Keratinocyte (primary cell): ENCODE results near the gene SYPL1. TPM values are rescaled to one million over a fixed set of nuclear protein-coding genes. Genes with fewer than 3 reads are reported as not detected.

ENCODE experiments used
- DNase-seq: peaks from one replicate; pipeline ENCODE4 v3.0.0-alpha.2; 2011; ENCODE audit warnings: low read depth, missing footprints, low spot score
- FAIRE-seq: peaks from 2 replicates; lab custom pipeline; 2011; peaks lifted over from hg19 to GRCh38; lab: Jason Lieb, UNC
- H2AFZ ChIP-seq: 2 replicates; pipeline ENCODE4 v1.6.0; 2012; ENCODE audit warnings: low read length, control low read depth, inconsistent platforms; ENCODE audit not compliant: control insufficient read depth
- H3K27ac ChIP-seq: 2 replicates; pipeline ENCODE4 v1.5.1; 2011; ENCODE audit warnings: low read length; ENCODE audit not compliant: control insufficient read depth, insufficient read depth
- H3K27me3 ChIP-seq: 3 replicates; pipeline ENCODE4 v1.6.0; 2011; ENCODE audit warnings: low read length; ENCODE audit not compliant: control insufficient read depth, insufficient read depth; ENCODE audit errors: extremely low read depth
- H3K36me3 ChIP-seq, 2 experiments: 2 replicates in 1 of 2; 3 replicates in 1 of 2; pipeline ENCODE4 v1.5.1; 2011; ENCODE audit warnings: low read length in 2 of 2, mild to moderate bottlenecking in 1 of 2; ENCODE audit not compliant: control insufficient read depth in 2 of 2, insufficient read depth in 2 of 2; ENCODE audit errors: extremely low read depth in 1 of 2
- H3K4me1 ChIP-seq: 3 replicates; pipeline ENCODE4 v1.5.1; 2011; ENCODE audit warnings: low read length; ENCODE audit not compliant: control insufficient read depth, insufficient read depth; ENCODE audit errors: extremely low read depth
- H3K4me2 ChIP-seq: 3 replicates; pipeline ENCODE4 v1.6.0; 2011; ENCODE audit warnings: low read depth, low read length; ENCODE audit not compliant: control insufficient read depth, insufficient read depth; ENCODE audit errors: extremely low read depth
- H3K4me3 ChIP-seq, 3 experiments: fragments of 200-600 bp in 1 of 3; sonication (generic) in 1 of 3; 2 replicates in 2 of 3; 3 replicates in 1 of 3; pipeline ENCODE4 v1.5.1; 2011 to 2016; ENCODE audit warnings: low read length in 3 of 3, mild to moderate bottlenecking in 3 of 3, control low read depth in 2 of 3, inconsistent platforms in 1 of 3, low read depth in 1 of 3, mixed read lengths in 1 of 3, mixed run types in 1 of 3, moderate library complexity in 1 of 3; ENCODE audit not compliant: control insufficient read depth in 2 of 3, insufficient read depth in 2 of 3; ENCODE audit errors: extremely low read depth in 1 of 3
- H3K79me2 ChIP-seq: 2 replicates; pipeline ENCODE4 v1.6.0; 2012; ENCODE audit warnings: low read length; ENCODE audit not compliant: control insufficient read depth, insufficient read depth
- H3K9ac ChIP-seq: 3 replicates; pipeline ENCODE4 v1.6.0; 2011; ENCODE audit warnings: low read length; ENCODE audit not compliant: control insufficient read depth, insufficient read depth; ENCODE audit errors: extremely low read depth
- H3K9me1 ChIP-seq: 3 replicates; pipeline ENCODE4 v1.6.0; 2011; ENCODE audit warnings: low read length; ENCODE audit not compliant: control insufficient read depth, insufficient read depth; ENCODE audit errors: extremely low read depth
- H3K9me3 ChIP-seq: 2 replicates; pipeline ENCODE4 v1.5.1; 2012; ENCODE audit warnings: low read depth, low read length; ENCODE audit not compliant: control insufficient read depth
- H4K20me1 ChIP-seq: 3 replicates; pipeline ENCODE4 v1.6.0; 2011; ENCODE audit warnings: low read length; ENCODE audit not compliant: control insufficient read depth, insufficient read depth; ENCODE audit errors: extremely low read depth
- CTCF ChIP-seq, 3 experiments: IDR thresholded peaks in 1 of 3; conservative IDR thresholded peaks in 1 of 3; optimal IDR thresholded peaks in 1 of 3; 2 replicates in 2 of 3; 3 replicates in 1 of 3; pipeline versions ENCODE3 to v1.5.1; 2011; ENCODE audit warnings: low read length in 3 of 3, mild to moderate bottlenecking in 3 of 3, moderate library complexity in 2 of 3, control low read depth in 1 of 3, inconsistent platforms in 1 of 3; ENCODE audit not compliant: insufficient read depth in 2 of 3; ENCODE audit errors: extremely low read depth in 1 of 3
- EZH2 ChIP-seq: IDR thresholded peaks from one replicate; pipeline ENCODE4 v1.6.1; 2012; ENCODE audit warnings: inconsistent platforms, mild to moderate bottlenecking, low read length, moderate library complexity
- dilution Hi-C: fragments of 300-500 bp; cut with MboI; formaldehyde crosslinking; loops from one replicate; pipeline ENCODE4 v1.7.0; 2020; ENCODE audit warnings: low sequenced_read_pairs; ENCODE audit not compliant: extremely low pct_ligation_motif_present
- polyA plus RNA-seq, 5 experiments: library from polyadenylated mRNA; depleted of rRNA in 3 of 5; stranded (reverse) in 3 of 5; stranded (forward) in 1 of 5; unstranded in 1 of 5; fragments of >200 nt; gene quantifications; 1 replicate in 1 of 5; 2 replicates in 3 of 5; 3 replicates in 1 of 5; pipeline versions ENCODE4 v1.2.1 to v1.2.3, GENCODE V29; 2011 to 2012; ENCODE audit warnings: missing spikeins in 2 of 5, low read depth in 1 of 5, low replicate concordance in 1 of 5

Gene SYPL1
- polyA plus RNA-seq, 1 donor (not counting 4 experiments of a cell fraction or from before 2014, with no cell fraction given), result 254 TPM

GRCh38 chr7:106142136-106142535, 30.0 kb upstream of the SYPL1 start:
- no peaks in the 10 kb centered on the region for H3K27me3 ChIP-seq
- DNase-seq (no peak), FAIRE-seq (no peak)
- H2AFZ ChIP-seq, result no peak overlapping the region
- H3K9ac ChIP-seq, result no peak overlapping the region
- no peaks in the 10 kb centered on the region for H3K36me3 ChIP-seq
- dilution Hi-C loops, result no loop called here
- no peak overlapping the region for H3K27ac ChIP-seq
- no peak overlapping the region for H3K4me3 ChIP-seq
- H3K9me3 ChIP-seq, result no peaks in the 10 kb centered on the region
- H3K79me2 ChIP-seq, result no peaks in the 10 kb centered on the region
- no peaks in the 10 kb centered on the region for H4K20me1 ChIP-seq
- H3K9me1 ChIP-seq, result no peaks in the 10 kb centered on the region
- no peak for TF ChIP-seq CTCF (optimal IDR thresholded peaks at IDR 0.05 in 1 of 3, IDR thresholded peaks at IDR 0.05 in 1 of 3, conservative IDR thresholded peaks at IDR 0.05 in 1 of 3; ENCODE audit: extremely low read depth in 1 of 3, insufficient read depth in 2 of 3, low read length in 3 of 3)
- TF ChIP-seq EZH2, result no peak
- no peak overlapping the region for H3K4me2 ChIP-seq
- no peaks in the 10 kb centered on the region for H3K4me1 ChIP-seq

GRCh38 chr7:106140406-106141173, 28.5 kb upstream of the SYPL1 start:
- H3K36me3 ChIP-seq, result no peaks in the 10 kb centered on the region
- no peak overlapping the region for H3K27ac ChIP-seq
- H3K4me1 ChIP-seq, result no peaks in the 10 kb centered on the region
- FAIRE-seq (no peak), DNase-seq (no peak)
- no peak overlapping the region for H3K4me2 ChIP-seq
- no peaks in the 10 kb centered on the region for H3K79me2 ChIP-seq
- dilution Hi-C loops, result no loop called here
- H3K4me3 ChIP-seq, result no peak overlapping the region
- no peak overlapping the region for H2AFZ ChIP-seq
- no peak overlapping the region for H3K9ac ChIP-seq
- H3K27me3 ChIP-seq, result no peaks in the 10 kb centered on the region
- no peaks in the 10 kb centered on the region for H4K20me1 ChIP-seq
- no peak for TF ChIP-seq CTCF (optimal IDR thresholded peaks at IDR 0.05 in 1 of 3, IDR thresholded peaks at IDR 0.05 in 1 of 3, conservative IDR thresholded peaks at IDR 0.05 in 1 of 3; ENCODE audit: extremely low read depth in 1 of 3, insufficient read depth in 2 of 3, low read length in 3 of 3)
- TF ChIP-seq EZH2, result no peak
- no peaks in the 10 kb centered on the region for H3K9me1 ChIP-seq
- H3K9me3 ChIP-seq, result no peaks in the 10 kb centered on the region
